Measurements from ENCODE around the gene HOXA11.

Gene HOXA11

GRCh38 chr7:27184337-27185012 is 557 bp downstream of the HOXA11 start:
- Mint-ChIP-seq H3K27me3 (peaks cover 100% of the 10 kb centered on the region), H3K4me1 (peaks cover 44% of the 10 kb centered on the region), H3K9me3 (no peaks in the 10 kb centered on the region), H3K36me3 (peaks cover 14% of the 10 kb centered on the region), H3K4me3 (peak overlapping the region; percentile 44), H3K27ac (peak overlapping the region; percentile 69)
- peak; percentile 28 for DNase-seq
- CTCF ChIA-PET, result interaction anchor here (3.0 kb wide), 1 partner anchor 12 kb away, joined by 11 read pairs; no protein-coding TSS in a partner anchor

- DNase-seq, result peak; percentile 11
- CTCF ChIA-PET, result interaction anchor here (3.0 kb wide), 1 partner anchor 12 kb away, joined by 11 read pairs; no protein-coding TSS in a partner anchor
- H3K9me3 Mint-ChIP-seq, result no peaks in the 10 kb centered on the region
- H3K36me3 Mint-ChIP-seq, result peaks cover 14% of the 10 kb centered on the region
- peak overlapping the region; percentile 21 for H3K4me3 Mint-ChIP-seq
- H3K27me3 Mint-ChIP-seq, result peaks cover 100% of the 10 kb centered on the region
- H3K4me1 Mint-ChIP-seq, result peaks cover 43% of the 10 kb centered on the region
- peak overlapping the region; percentile 24 for H3K27ac Mint-ChIP-seq
Observed at GRCh38 chr7:27183682-27184336, 1.2 kb downstream of the HOXA11 start.

GRCh38 chr7:27182861-27183681 is 2.0 kb downstream of the HOXA11 start:
- peak; percentile 18 for DNase-seq
- Mint-ChIP-seq H3K4me1 (peaks cover 36% of the 10 kb centered on the region), H3K9me3 (no peaks in the 10 kb centered on the region), H3K36me3 (peaks cover 9% of the 10 kb centered on the region), H3K27me3 (peaks cover 99% of the 10 kb centered on the region), H3K4me3 (no peak overlapping the region), H3K27ac (no peak overlapping the region)
- CTCF ChIA-PET, result interaction anchor here (1.2 to 3.0 kb wide), 2 partner anchors 13 to 22 kb away, joined by 4 to 11 read pairs; no protein-coding TSS in a partner anchor

GRCh38 chr7:27182285-27182841 is 2.7 kb downstream of the HOXA11 start:
- Mint-ChIP-seq H3K4me1 (peaks cover 29% of the 10 kb centered on the region), H3K36me3 (peaks cover 9% of the 10 kb centered on the region), H3K27me3 (peaks cover 99% of the 10 kb centered on the region), H3K9me3 (no peaks in the 10 kb centered on the region), H3K27ac (no peak overlapping the region), H3K4me3 (no peak overlapping the region)
- peak; percentile 12 for DNase-seq
- CTCF ChIA-PET, result interaction anchor here (1.2 to 3.0 kb wide), 3 partner anchors 14 to 22 kb away, joined by 3 to 11 read pairs (median 4); no protein-coding TSS in a partner anchor

- peak; percentile 12 for DNase-seq
- Mint-ChIP-seq H3K4me1 (peaks cover 26% of the 10 kb centered on the region), H3K9me3 (no peaks in the 10 kb centered on the region), H3K27me3 (peaks cover 99% of the 10 kb centered on the region), H3K27ac (no peak overlapping the region), H3K36me3 (peaks cover 9% of the 10 kb centered on the region), H3K4me3 (no peak overlapping the region)
- CTCF ChIA-PET, result interaction anchor here (1.3 to 3.0 kb wide), 2 partner anchors 14 to 23 kb away, joined by 3 to 11 read pairs; no protein-coding TSS in a partner anchor
Observed at GRCh38 chr7:27181795-27182275, 3.2 kb downstream of the HOXA11 start.

- Mint-ChIP-seq H3K4me1 (peaks cover 17% of the 10 kb centered on the region), H3K27ac (no peak overlapping the region), H3K36me3 (peaks cover 4% of the 10 kb centered on the region), H3K9me3 (no peaks in the 10 kb centered on the region), H3K27me3 (peaks cover 99% of the 10 kb centered on the region), H3K4me3 (no peak overlapping the region)
- CTCF ChIA-PET, result interaction anchor here (0.7 to 2.4 kb wide), 7 partner anchors 10 to 58 kb away, joined by 3 to 12 read pairs (median 4); no protein-coding TSS in a partner anchor
- DNase-seq, result no peak
Observed at GRCh38 chr7:27180431-27181420, 4.3 kb downstream of the HOXA11 start.

GRCh38 chr7:27179503-27180430 is 5.3 kb downstream of the HOXA11 start:
- Mint-ChIP-seq H3K4me3 (no peak overlapping the region), H3K36me3 (peaks cover 2% of the 10 kb centered on the region)
- peak; percentile 62 for DNase-seq

GRCh38 chr7:27179030-27179429 is 6.0 kb downstream of the HOXA11 start:
- Mint-ChIP-seq H3K27ac (peak overlapping the region; percentile 65), H3K9me3 (no peaks in the 10 kb centered on the region), H3K36me3 (peaks cover 2% of the 10 kb centered on the region), H3K27me3 (peaks cover 99% of the 10 kb centered on the region), H3K4me3 (no peak overlapping the region), H3K4me1 (peaks cover 8% of the 10 kb centered on the region)
- CTCF ChIA-PET, result interaction anchor here (0.6 to 2.4 kb wide), 9 partner anchors 11 to 711 kb away, joined by 3 to 12 read pairs (median 4); no protein-coding TSS in a partner anchor
- DNase-seq, result peak; percentile 9

More at GRCh38 chr7:27179503-27180430, 5.3 kb downstream of the HOXA11 start:
- peaks cover 8% of the 10 kb centered on the region for H3K4me1 Mint-ChIP-seq
- CTCF ChIA-PET, result interaction anchor here (0.7 to 2.4 kb wide), 10 partner anchors 10 to 58 kb away, joined by 3 to 12 read pairs (median 4); no protein-coding TSS in a partner anchor
- peaks cover 99% of the 10 kb centered on the region for H3K27me3 Mint-ChIP-seq
- no peaks in the 10 kb centered on the region for H3K9me3 Mint-ChIP-seq
- peak overlapping the region; percentile 65 for H3K27ac Mint-ChIP-seq

- H3K27me3 Mint-ChIP-seq, result peaks cover 98% of the 10 kb centered on the region
- peaks cover 8% of the 10 kb centered on the region for H3K4me1 Mint-ChIP-seq
- H3K4me3 Mint-ChIP-seq, result no peak overlapping the region
- no peak for DNase-seq
- H3K27ac Mint-ChIP-seq, result no peak overlapping the region
- no peaks in the 10 kb centered on the region for H3K9me3 Mint-ChIP-seq
- CTCF ChIA-PET, result interaction anchor here (1.5 to 2.4 kb wide), 5 partner anchors 12 to 33 kb away, joined by 3 to 12 read pairs (median 6); no protein-coding TSS in a partner anchor
- H3K36me3 Mint-ChIP-seq, result peaks cover 2% of the 10 kb centered on the region
Observed at GRCh38 chr7:27178366-27178765, 6.7 kb downstream of the HOXA11 start.

GRCh38 chr7:27177795-27178320 is 7.2 kb downstream of the HOXA11 start:
- H3K4me3 Mint-ChIP-seq, result no peak overlapping the region
- H3K36me3 Mint-ChIP-seq, result peaks cover 3% of the 10 kb centered on the region
- DNase-seq, result no peak
- no peak overlapping the region for H3K27ac Mint-ChIP-seq
- peaks cover 98% of the 10 kb centered on the region for H3K27me3 Mint-ChIP-seq
- no peaks in the 10 kb centered on the region for H3K9me3 Mint-ChIP-seq
- CTCF ChIA-PET, result interaction anchor here (1.6 to 2.4 kb wide), 4 partner anchors 12 to 18 kb away, joined by 6 to 12 read pairs (median 8); no protein-coding TSS in a partner anchor
- peaks cover 8% of the 10 kb centered on the region for H3K4me1 Mint-ChIP-seq

GRCh38 chr7:27176962-27177794 is 7.9 kb downstream of the HOXA11 start:
- Mint-ChIP-seq H3K9me3 (no peaks in the 10 kb centered on the region), H3K4me3 (no peak overlapping the region), H3K36me3 (peaks cover 5% of the 10 kb centered on the region), H3K27me3 (peaks cover 98% of the 10 kb centered on the region), H3K4me1 (peaks cover 8% of the 10 kb centered on the region), H3K27ac (no peak overlapping the region)
- CTCF ChIA-PET, result interaction anchor here (1.4 to 2.2 kb wide), 2 partner anchors 16 to 19 kb away, joined by 3 to 8 read pairs; no protein-coding TSS in a partner anchor
- DNase-seq, result peak; percentile 7

Data from activated naive CD4-positive, alpha-beta T cell treated with anti-CD3 and anti-CD28 coated beads, Interleukin-2, amount 10 ng/mL, durations not matched to agents 7 days and 5 days (primary cell).